Measurements from ENCODE around the gene EPHA3. TPM values are rescaled to one million over a fixed set of nuclear protein-coding genes. Genes with fewer than 3 reads are reported as not detected.

Gene EPHA3
- total and polyA plus RNA-seq, 2 of the 4 experiments (the other 2 are of a cell fraction), result 0.10 to 0.18 TPM

DNA sequence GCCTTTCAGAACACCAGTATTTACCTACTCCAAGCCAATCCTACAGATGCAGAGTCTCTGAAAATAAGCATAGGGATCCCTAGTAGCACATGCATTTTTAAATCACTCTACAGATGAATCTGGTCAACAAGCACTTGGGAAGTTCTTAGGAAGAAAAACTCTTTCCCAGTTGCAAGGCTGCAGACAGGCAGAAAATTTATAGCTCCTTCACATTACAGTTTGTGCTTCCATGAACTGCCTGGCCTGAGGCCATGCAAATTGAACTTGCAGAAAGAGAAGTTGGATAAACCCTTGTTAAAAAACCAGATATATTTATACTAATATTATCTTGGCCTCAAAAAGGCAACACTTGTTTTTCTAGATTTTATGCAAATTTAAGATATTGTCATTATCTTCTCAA lies 256.9 kb downstream of the EPHA3 start:
- dilution Hi-C loops (cut with HindIII; ENCODE audit: low sequenced_read_pairs, unreplicated experiment) (no loop called here), intact Hi-C loops (cut with micrococcal nuclease) (no loop called here)
- no peak overlapping the region for H3K18ac ChIP-seq (ENCODE audit: low read depth, low read length)

More for the DNA sequence above, 256.9 kb downstream of the EPHA3 start:
- no peaks in the 10 kb centered on the region for H3K36me3 ChIP-seq (ENCODE audit: control insufficient read depth, insufficient read depth, low read length)
- H3K79me1 ChIP-seq (ENCODE audit: low read depth in 1 of 2, low read length in 2 of 2), result no peaks in the 10 kb centered on the region
- TF ChIP-seq CHD1 (IDR thresholded peaks at IDR 0.05; ENCODE audit: low read depth, low read length) (no peak), RCOR1 (IDR thresholded peaks at IDR 0.05; ENCODE audit: insufficient replicate concordance, low read length) (no peak), CEBPB (IDR thresholded peaks at IDR 0.05; ENCODE audit: low read depth, low read length) (no peak), MAFK (IDR thresholded peaks at IDR 0.05; ENCODE audit: low read depth, low read length) (no peak), RFX5 (IDR thresholded peaks at IDR 0.05; ENCODE audit: low read depth, low read length) (no peak), POLR2A (IDR thresholded peaks at IDR 0.05; ENCODE audit: low read depth, low read length) (no peak), MXI1 (IDR thresholded peaks at IDR 0.05; ENCODE audit: borderline replicate concordance, low read depth, low read length) (no peak), RAD21 (IDR thresholded peaks at IDR 0.05; ENCODE audit: low read length) (no peak), MAZ (IDR thresholded peaks at IDR 0.05; ENCODE audit: borderline replicate concordance, low read depth, low read length) (no peak), NFE2L2 (IDR thresholded peaks at IDR 0.05; ENCODE audit: low read depth, low read length) (no peak), FOS (IDR thresholded peaks at IDR 0.05; ENCODE audit: low read depth, low read length) (no peak), SMC3 (IDR thresholded peaks at IDR 0.05; ENCODE audit: low read depth, low read length) (no peak), BHLHE40 (IDR thresholded peaks at IDR 0.05; ENCODE audit: low read depth, low read length) (no peak)
- TF ChIP-seq, protein P1, sequence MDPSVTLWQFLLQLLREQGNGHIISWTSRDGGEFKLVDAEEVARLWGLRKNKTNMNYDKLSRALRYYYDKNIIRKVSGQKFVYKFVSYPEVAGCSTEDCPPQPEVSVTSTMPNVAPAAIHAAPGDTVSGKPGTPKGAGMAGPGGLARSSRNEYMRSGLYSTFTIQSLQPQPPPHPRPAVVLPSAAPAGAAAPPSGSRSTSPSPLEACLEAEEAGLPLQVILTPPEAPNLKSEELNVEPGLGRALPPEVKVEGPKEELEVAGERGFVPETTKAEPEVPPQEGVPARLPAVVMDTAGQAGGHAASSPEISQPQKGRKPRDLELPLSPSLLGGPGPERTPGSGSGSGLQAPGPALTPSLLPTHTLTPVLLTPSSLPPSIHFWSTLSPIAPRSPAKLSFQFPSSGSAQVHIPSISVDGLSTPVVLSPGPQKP (IDR thresholded peaks at IDR 0.05; ENCODE audit: borderline replicate concordance, low read depth, low read length), result no peak
- TF ChIP-seq, protein P2, sequence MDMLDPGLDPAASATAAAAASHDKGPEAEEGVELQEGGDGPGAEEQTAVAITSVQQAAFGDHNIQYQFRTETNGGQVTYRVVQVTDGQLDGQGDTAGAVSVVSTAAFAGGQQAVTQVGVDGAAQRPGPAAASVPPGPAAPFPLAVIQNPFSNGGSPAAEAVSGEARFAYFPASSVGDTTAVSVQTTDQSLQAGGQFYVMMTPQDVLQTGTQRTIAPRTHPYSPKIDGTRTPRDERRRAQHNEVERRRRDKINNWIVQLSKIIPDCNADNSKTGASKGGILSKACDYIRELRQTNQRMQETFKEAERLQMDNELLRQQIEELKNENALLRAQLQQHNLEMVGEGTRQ (IDR thresholded peaks at IDR 0.05; ENCODE audit: low read depth, low read length), result no peak
- TF ChIP-seq, protein P3, sequence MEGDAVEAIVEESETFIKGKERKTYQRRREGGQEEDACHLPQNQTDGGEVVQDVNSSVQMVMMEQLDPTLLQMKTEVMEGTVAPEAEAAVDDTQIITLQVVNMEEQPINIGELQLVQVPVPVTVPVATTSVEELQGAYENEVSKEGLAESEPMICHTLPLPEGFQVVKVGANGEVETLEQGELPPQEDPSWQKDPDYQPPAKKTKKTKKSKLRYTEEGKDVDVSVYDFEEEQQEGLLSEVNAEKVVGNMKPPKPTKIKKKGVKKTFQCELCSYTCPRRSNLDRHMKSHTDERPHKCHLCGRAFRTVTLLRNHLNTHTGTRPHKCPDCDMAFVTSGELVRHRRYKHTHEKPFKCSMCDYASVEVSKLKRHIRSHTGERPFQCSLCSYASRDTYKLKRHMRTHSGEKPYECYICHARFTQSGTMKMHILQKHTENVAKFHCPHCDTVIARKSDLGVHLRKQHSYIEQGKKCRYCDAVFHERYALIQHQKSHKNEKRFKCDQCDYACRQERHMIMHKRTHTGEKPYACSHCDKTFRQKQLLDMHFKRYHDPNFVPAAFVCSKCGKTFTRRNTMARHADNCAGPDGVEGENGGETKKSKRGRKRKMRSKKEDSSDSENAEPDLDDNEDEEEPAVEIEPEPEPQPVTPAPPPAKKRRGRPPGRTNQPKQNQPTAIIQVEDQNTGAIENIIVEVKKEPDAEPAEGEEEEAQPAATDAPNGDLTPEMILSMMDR (conservative IDR thresholded peaks at IDR 0.05; ENCODE audit: low read depth, low read length), result no peak
- CTCF ChIA-PET, result no interaction called here
- no peak overlapping the region for H3K14ac ChIP-seq (replicated peaks; ENCODE audit: low read depth, low read length)
- H2AK9ac ChIP-seq (replicated peaks; ENCODE audit: low read depth, low read length, poor library complexity), result no peak overlapping the region
- no peaks in the 10 kb centered on the region for H3K27me3 ChIP-seq (ENCODE audit: control insufficient read depth, insufficient read depth, low read length)
- no peaks in the 10 kb centered on the region for H3K4me1 ChIP-seq (ENCODE audit: control insufficient read depth, insufficient read depth, low read length)
- no peak overlapping the region for H3K4me2 ChIP-seq (ENCODE audit: low read depth, low read length)
- DNase-seq, result no peak
- no peak overlapping the region for H2BK15ac ChIP-seq (ENCODE audit: low read depth, low read length)
- no peaks in the 10 kb centered on the region for H3K9me1 ChIP-seq (ENCODE audit: insufficient read depth, low read length)
- no peak overlapping the region for H2BK5ac ChIP-seq (ENCODE audit: low read depth, low read length, poor library complexity, severe bottlenecking)
- no peak overlapping the region for H3K4ac ChIP-seq (ENCODE audit: low read depth, low read length)
- no peak overlapping the region for H2AK5ac ChIP-seq (ENCODE audit: low read depth, low read length)
- H4K5ac ChIP-seq (ENCODE audit: low read depth, low read length), result no peak overlapping the region
- H4K20me1 ChIP-seq (ENCODE audit: insufficient read depth, low read length), result no peaks in the 10 kb centered on the region
- H3K9ac ChIP-seq (ENCODE audit: low read depth, low read length), result no peak overlapping the region
- no peak overlapping the region for H2AFZ ChIP-seq (replicated peaks; ENCODE audit: low read length, poor library complexity)
- ATAC-seq (ENCODE audit: low read depth), result no peak
- no peak overlapping the region for H2BK120ac ChIP-seq (ENCODE audit: low read depth, low read length)
- BruUV-seq (replicated peaks), result no TSS peak
- H3K27ac ChIP-seq (ENCODE audit: insufficient read depth, low read length), result no peak overlapping the region
- POLR2A ChIA-PET (ENCODE audit: unreplicated experiment), result no interaction called here
- H4K8ac ChIP-seq (ENCODE audit: low read depth in 2 of 2, low read length in 2 of 2), result no peak overlapping the region
- H2BK20ac ChIP-seq (ENCODE audit: low read depth, low read length), result no peak overlapping the region
- in situ Hi-C loops (cut with MboI; ENCODE audit: low sequenced_read_pairs), result no loop called here
- H3K23ac ChIP-seq (ENCODE audit: low read depth, low read length), result no peak overlapping the region
- H3K4me3 ChIP-seq (ENCODE audit: insufficient read depth, low read depth, low read length), result no peak overlapping the region
- H4K91ac ChIP-seq (ENCODE audit: insufficient read depth, low read depth, low read length), result no peak overlapping the region
- no peaks in the 10 kb centered on the region for H3K9me3 ChIP-seq (ENCODE audit: control insufficient read depth, insufficient read depth, low read length)
- H3K56ac ChIP-seq (ENCODE audit: extremely low read depth, insufficient read depth, low read length), result no peak overlapping the region
